Osteocyte (in vitro differentiated cells): ENCODE results near the gene MAPRE3. TPM values are rescaled to one million over a fixed set of nuclear protein-coding genes. Genes with fewer than 3 reads are reported as not detected.

Experiments
- DNase-seq: peaks from one replicate; pipeline ENCODE4 v3.0.0; 2021; ENCODE audit warnings: mixed read lengths; ENCODE audit not compliant: unreplicated experiment; ENCODE audit errors: extremely low spot score
- H3K27ac Mint-ChIP-seq: one replicate; pipeline ENCODE4 v1.8.0; 2021; ENCODE audit warnings: mild to moderate bottlenecking, mixed read lengths; ENCODE audit not compliant: unreplicated experiment
- H3K27me3 Mint-ChIP-seq: one replicate; pipeline ENCODE4 v1.8.0; 2021; ENCODE audit warnings: mixed read lengths; ENCODE audit not compliant: unreplicated experiment
- H3K36me3 Mint-ChIP-seq: one replicate; pipeline ENCODE4 v1.8.0; 2021; ENCODE audit warnings: mixed read lengths; ENCODE audit not compliant: unreplicated experiment
- H3K4me1 Mint-ChIP-seq: one replicate; pipeline ENCODE4 v1.8.0; 2021; ENCODE audit warnings: mixed read lengths; ENCODE audit not compliant: unreplicated experiment
- H3K4me3 Mint-ChIP-seq: one replicate; pipeline ENCODE4 v1.8.0; 2021; ENCODE audit warnings: mild to moderate bottlenecking, moderate library complexity, mixed read lengths; ENCODE audit not compliant: unreplicated experiment
- H3K9me3 Mint-ChIP-seq: one replicate; pipeline ENCODE4 v1.8.0; 2021; ENCODE audit warnings: mixed read lengths; ENCODE audit not compliant: unreplicated experiment
- CTCF ChIP-seq: fragments of 200-600 bp; sonication (generic); IDR thresholded peaks from 2 replicates; pipeline ENCODE4 v1.5.0; 2021; ENCODE audit warnings: antibody characterized with exemption, mild to moderate bottlenecking, moderate library complexity
- total RNA-seq: library from RNA; stranded (reverse); gene quantifications from 2 replicates; pipeline ENCODE4 v1.2.1, GENCODE V29; 2021

MAPRE3 gene
- total RNA-seq, 1 donor from 2014 or later: 9.4 TPM

- no peak overlapping the region for H3K27ac Mint-ChIP-seq
- H3K9me3 Mint-ChIP-seq: no peaks in the 10 kb centered on the region
- no peak for TF ChIP-seq CTCF
- peaks cover 26% of the 10 kb centered on the region for H3K4me1 Mint-ChIP-seq
- no peak for DNase-seq
- H3K36me3 Mint-ChIP-seq: peaks cover 5% of the 10 kb centered on the region
- no peak overlapping the region for H3K4me3 Mint-ChIP-seq
- no peaks in the 10 kb centered on the region for H3K27me3 Mint-ChIP-seq
These were observed 49.8 kb downstream of the MAPRE3 start for GRCh38 chr2:27019931-27020855.

- peaks cover 15% of the 10 kb centered on the region for H3K4me1 Mint-ChIP-seq
- H3K27me3 Mint-ChIP-seq: no peaks in the 10 kb centered on the region
- H3K27ac Mint-ChIP-seq: no peak overlapping the region
- no peaks in the 10 kb centered on the region for H3K9me3 Mint-ChIP-seq
- no peak for TF ChIP-seq CTCF
- no peak for DNase-seq
- H3K4me3 Mint-ChIP-seq: no peak overlapping the region
- peaks cover 5% of the 10 kb centered on the region for H3K36me3 Mint-ChIP-seq
These were observed 51.0 kb downstream of the MAPRE3 start for GRCh38 chr2:27021253-27022049.

GRCh38 chr2:27023740-27024139, 53.3 kb downstream of the MAPRE3 start:
- DNase-seq: no peak
- Mint-ChIP-seq H3K27me3 (no peaks in the 10 kb centered on the region), H3K4me3 (no peak overlapping the region), H3K27ac (no peak overlapping the region), H3K36me3 (peaks cover 10% of the 10 kb centered on the region), H3K9me3 (no peaks in the 10 kb centered on the region), H3K4me1 (peaks cover 9% of the 10 kb centered on the region)
- no peak for TF ChIP-seq CTCF

GRCh38 chr2:27024188-27024587, 53.8 kb downstream of the MAPRE3 start:
- no peak for DNase-seq
- no peak overlapping the region for H3K4me3 Mint-ChIP-seq
- H3K27me3 Mint-ChIP-seq: no peaks in the 10 kb centered on the region
- peaks cover 9% of the 10 kb centered on the region for H3K4me1 Mint-ChIP-seq
- H3K27ac Mint-ChIP-seq: no peak overlapping the region
- H3K36me3 Mint-ChIP-seq: peaks cover 10% of the 10 kb centered on the region
- no peak for TF ChIP-seq CTCF
- H3K9me3 Mint-ChIP-seq: no peaks in the 10 kb centered on the region

GRCh38 chr2:27024812-27025211, 54.4 kb downstream of the MAPRE3 start:
- no peak overlapping the region for H3K27ac Mint-ChIP-seq
- peaks cover 7% of the 10 kb centered on the region for H3K4me1 Mint-ChIP-seq
- DNase-seq: no peak
- TF ChIP-seq CTCF: no peak
- H3K27me3 Mint-ChIP-seq: no peaks in the 10 kb centered on the region
- no peaks in the 10 kb centered on the region for H3K9me3 Mint-ChIP-seq
- H3K4me3 Mint-ChIP-seq: no peak overlapping the region
- peaks cover 10% of the 10 kb centered on the region for H3K36me3 Mint-ChIP-seq
